ENCODE measurements around the gene CPLANE1.
"Not testable (repeated sequence)": the region's sequence is repeated elsewhere in the genome, so short reads cannot be mapped to it uniquely, and the experiment has no call there.

CPLANE1 gene

DNA sequence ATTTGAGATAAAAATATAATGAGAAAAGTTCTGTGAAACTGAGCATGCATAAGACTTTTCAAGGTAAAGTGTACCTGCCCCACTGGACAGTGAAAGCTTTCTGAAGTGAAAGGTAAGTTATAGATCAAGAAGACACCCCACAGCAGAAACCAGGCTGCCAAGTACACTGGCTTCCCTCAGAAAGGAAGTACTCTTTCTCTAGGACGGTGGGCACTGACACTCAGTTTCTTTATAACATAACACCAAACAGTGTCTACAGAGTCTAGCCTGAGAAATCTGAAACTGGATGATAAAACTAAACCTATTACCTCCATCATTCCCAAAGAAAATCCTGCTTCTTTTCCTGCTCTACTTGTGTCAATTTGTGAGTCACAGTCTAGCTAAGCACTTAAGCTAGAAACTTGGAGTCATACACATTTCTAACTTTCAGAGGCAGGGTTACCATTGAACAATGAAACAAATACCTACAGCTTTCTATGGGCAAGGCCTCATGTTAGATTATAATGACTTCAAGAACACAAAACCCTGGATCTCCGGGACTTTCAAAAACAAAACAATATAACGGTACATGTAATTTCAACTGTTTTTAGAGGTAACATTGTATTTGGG, 136.7 kb downstream of the CPLANE1 start:
- no peak for FAIRE-seq

DNA sequence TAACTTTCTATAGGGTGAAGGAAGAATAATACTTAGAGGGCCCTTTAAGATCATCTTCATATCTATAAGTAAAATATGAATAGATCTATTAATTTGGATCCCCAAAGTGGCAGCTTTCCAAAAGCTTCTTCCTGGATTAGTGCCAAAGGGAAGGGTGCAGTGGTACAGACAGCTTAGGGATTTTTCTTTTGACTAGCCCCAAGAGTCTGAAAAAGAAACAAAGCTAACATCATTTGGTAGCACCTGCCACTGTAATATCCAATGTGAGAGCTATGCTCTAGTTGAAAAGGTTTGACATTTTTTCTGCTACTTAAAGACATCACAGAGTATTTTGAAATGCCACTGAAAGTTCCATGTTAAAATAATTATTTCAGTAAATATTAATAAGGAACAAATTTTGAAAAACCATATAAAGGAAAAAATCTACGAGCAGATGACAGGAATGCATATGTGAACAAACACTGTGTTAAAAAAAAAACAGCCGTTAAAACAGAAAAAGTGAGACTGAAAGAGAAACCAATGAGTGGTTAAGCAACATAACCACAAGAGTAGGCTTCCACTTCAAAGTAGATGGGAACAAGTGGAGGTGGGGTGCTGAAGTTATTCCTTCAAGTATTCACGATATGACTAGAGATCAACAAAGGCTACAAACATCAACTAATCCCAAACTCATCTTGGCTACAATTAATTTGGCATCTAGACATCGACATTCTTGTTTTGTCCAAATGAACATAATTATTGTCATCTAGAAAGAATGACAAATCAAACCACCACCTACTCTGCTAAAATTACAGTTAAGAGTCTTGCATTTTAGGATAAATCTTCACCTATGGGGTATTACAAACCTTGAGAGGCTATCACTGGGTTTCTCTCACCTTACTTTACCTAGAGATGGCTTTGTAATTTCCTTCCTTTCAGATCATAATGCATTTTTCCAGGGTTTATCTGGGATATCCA, 137.5 kb downstream of the CPLANE1 start:
- no peak for FAIRE-seq

DNA sequence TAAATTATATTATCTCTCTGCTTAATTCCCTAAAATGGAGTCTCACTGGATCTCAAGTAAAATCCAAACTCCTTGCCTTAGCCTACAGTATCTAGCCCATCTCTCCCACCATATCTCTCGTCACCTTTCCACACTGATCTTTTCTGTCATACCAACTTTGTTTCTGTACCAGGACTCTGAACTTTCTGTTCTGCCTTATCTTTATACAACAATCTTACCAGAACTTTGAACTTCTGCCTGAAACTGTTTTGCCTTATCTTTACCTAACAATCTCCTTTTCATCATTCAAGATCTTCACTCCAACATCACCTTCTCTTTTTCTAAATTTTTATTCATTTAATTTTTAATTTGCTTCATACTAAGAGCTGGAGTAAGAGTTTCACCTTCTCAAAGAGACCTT, 139.0 kb downstream of the CPLANE1 start:
- no peak for FAIRE-seq

DNA sequence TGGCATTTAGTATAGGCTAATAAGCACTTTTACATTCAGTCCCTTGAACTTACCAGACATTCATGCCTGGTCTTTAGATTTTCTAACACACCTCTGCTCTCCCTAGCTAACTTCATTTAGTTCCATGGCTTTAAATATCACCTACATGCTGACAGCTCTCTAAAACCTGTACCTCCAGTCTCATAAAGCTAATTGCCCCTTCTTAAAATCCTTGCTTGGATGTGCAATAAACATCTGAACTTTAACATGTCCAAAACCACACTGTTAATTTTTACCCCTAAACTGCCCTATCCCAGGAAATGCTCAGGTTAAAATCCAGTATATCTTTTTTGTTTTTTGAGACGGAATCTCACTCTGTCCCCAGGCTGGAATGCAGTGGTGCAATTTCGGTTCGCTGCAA, 139.8 kb downstream of the CPLANE1 start:
- no peak for FAIRE-seq

DNA sequence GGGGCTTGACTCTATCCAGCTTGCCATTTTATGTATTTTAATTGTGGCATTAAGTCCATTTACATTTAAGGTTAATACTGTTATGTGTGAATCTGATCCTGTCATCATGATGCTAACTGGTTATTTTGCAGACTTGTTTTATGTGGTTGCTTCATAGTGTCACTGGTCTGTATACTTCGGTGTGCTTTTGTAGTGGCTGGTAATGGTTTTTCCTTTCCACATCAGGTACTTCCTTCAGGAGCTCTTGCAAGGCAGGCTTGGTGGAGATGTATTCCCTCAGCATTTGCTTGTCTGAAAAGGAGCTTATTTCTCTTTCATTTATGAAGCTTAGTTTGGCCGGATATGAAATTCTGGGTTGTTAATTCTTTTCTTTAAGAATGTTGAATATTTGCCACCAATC, 145.9 kb downstream of the CPLANE1 start:
- FAIRE-seq: no peak

DNA sequence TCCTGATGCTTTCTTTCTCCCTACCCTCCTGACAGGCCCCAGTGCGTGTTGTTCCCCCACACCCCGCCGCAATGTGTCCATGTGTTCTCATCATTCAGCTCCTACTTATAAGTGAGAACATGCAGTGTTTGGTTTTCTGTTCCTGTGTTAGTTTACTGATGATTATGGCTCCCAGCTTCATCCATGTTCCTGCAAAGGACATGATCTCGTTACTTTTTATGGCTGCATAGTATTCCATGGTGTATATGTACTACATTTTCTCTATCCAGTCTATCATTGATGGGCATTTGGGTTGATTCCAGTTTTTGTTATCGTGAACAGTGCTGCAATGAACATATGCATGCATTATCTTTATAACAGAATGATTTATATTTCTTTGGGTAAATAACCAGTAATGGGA, 149.9 kb downstream of the CPLANE1 start:
- not testable (repeated sequence) for FAIRE-seq

DNA sequence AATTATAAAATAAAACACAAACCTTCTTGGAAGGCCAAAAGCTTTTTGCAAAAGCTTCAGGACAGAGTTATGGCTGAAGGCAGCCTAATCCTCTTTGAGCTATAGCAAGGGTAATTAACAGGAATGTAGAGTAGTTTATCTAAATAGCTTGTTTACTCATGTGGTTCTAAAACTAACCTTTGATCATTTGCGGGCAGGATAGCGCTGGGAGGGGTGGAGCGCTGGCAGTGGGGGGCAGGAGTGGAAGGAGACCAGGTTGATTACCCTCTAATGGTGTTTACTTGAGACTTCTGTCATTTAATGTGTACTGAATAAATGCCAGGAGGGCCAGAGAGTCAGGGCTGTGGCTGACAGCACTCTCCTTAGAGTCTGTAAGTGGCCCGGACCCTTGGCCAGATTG, 155.4 kb downstream of the CPLANE1 start:
- not testable (repeated sequence) for FAIRE-seq

DNA sequence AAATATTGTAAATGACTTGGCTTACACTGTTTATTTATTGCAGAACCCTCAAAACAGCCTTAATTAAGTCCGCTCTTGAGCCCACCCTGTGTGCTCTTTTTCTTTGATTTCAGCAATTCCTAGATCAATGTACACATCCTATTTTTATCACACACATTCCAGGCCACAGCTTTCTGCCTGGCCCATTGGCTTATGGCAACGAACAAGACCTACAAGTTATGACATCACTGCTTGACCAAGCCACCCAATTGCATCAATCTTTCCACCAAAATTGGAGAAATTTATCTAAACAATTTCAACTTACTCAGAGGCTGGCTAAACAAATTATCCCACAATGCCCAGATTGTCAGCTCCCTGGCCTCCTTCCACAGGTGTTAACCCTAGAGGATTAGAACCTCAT, 158.4 kb downstream of the CPLANE1 start:
- FAIRE-seq: no peak

DNA sequence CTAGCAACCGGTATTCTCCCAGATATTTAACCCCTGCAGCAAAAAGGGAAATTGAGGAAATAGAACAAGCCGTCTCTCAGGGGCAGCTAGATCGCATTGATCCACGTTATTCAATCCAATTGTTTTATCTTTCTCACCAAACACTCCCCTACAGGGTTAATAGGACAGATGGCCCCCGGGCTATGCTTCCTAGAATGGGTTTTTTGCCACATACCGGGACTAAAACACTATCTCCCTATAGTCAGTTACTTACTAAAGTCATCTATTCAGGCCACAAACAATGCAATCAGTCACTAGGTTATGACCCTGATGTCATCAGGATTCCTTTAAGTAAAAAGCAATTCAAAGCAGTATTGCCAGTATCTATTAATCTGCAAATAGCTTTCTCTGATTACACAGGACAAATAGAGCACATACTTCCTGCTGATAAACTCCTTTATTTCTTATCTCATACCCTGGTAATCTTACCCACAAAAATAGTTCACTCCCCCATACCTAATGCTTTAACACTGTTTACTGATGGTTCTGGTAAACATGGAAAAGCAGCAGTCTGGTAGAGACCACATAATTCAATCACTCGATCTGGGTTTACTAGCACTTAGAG, 159.0 kb downstream of the CPLANE1 start:
- no peak for FAIRE-seq

DNA sequence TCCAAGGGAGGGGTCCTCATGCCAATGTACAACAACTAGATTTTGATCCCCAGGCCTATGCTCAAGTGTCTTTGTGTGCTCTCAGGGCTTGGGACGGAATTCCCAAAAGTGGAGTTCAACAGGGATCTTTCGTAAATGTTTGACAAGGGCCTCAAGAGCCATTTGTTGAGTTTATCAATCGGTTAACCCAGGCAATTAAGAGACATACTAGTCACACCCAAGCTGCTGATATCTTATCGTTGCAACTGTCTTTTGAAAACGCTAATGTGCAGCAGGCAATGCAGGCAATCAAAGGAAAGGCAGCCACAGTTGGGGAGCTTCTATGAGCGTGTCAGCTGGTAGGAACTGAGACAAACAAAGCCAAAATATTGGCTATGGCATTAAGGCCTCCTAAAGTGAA, 161.2 kb downstream of the CPLANE1 start:
- FAIRE-seq: no peak

DNA sequence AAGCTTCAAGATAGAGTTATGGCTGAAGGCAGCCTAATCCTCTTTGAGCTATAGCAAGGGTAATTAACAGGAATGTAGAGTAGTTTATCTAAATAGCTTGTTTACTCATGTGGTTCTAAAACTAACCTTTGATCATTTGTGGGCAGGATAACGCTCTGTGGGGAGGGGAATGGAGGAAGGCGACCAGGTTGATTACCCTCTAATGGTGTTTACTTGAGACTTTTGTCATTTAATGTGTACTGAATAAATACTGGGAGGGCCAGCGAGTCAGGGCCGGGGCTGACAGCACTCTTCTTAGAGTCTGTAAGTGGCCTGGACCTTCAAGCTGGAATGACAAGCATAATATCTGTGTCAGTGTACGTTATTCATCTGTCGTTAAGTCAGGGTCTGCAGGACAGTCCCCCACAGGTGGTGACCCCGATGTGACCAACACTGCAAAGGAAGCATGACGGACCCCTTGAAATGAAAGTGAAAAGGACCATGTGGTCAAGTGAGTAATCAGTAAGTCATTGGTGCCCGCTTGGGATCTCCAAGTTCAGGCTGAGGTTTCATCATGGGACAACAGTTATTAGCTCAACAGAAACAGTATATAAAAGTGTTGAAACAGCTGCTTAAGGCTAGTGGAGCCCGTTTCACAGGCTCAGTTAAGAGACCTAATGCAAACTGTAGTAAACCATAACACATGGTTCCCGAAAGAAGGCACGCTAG, 162.6 kb downstream of the CPLANE1 start:
- no peak for FAIRE-seq

DNA sequence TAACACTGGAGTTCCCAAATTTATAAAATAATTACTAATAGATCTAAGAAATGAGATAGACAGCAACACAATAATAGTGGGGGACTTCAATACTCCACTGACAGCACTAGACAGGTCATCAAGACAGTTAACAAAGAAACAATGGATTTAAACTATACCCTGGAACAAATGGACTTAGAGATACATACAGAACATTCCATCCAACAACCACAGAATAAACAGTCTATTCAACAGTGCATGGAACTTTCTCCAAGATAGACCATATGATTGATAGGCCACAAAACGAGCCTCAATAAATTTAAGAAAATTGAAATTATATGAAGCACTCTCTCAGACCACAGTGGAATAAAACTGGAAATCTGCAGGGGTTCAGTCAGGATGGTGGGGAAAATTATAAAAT, 163.2 kb downstream of the CPLANE1 start:
- FAIRE-seq: not testable (repeated sequence)

DNA sequence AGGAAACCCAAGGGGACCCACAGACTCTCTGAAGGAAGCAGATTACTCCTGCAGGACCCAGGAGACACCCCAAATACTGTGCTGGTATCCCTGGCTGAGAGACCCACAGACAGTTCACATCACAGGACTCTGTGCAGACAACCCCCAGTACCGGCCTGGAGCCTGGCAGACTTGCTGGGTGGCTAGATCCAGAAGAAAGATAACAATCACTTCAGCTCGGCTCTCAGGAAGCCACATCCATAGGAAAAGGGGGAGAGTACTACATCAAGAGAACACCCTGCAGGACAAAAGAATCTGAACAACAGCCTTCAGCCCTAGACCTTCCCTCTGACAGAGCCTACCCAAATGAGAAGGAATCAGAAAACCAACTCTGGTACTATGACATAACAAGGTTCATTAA, 166.2 kb downstream of the CPLANE1 start:
- not testable (repeated sequence) for FAIRE-seq

DNA sequence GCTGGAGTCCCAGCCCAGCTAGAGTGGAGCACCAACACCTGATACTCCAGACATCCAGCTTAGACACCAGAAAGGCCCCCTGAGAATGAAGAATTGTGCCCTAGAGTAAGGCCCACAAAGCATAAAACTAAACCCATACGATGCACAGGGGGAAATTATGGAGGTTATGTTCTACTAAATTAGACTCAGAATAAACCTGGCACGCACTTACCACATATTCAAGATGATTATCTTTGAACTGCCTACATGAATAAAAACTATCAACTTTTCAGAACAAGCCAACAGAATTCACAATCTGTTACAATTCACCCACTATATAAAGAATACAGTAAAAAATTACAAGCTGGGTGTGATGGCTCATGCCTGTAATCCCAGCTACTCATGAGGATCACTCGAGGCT, 168.5 kb downstream of the CPLANE1 start:
- no peak for FAIRE-seq

DNA sequence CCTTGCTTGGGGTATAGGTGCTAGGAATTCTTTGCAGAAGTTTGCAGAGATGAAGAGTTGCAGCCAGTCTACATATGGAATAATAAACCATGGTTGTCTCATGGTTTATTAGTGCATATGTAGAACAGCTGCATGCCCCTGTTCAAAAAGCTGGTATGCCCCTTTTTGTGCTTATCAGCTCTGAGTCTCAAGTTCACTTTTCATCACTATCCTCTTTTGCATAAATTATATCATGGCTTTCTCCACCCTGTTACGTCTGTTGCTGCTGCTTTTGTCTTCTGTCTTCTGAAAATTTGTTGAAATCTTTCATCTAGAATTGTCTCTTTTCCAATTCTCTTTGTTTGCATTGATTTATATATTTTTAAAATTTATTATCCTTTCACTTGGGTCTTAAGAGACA, 172.0 kb downstream of the CPLANE1 start:
- no peak for FAIRE-seq

DNA sequence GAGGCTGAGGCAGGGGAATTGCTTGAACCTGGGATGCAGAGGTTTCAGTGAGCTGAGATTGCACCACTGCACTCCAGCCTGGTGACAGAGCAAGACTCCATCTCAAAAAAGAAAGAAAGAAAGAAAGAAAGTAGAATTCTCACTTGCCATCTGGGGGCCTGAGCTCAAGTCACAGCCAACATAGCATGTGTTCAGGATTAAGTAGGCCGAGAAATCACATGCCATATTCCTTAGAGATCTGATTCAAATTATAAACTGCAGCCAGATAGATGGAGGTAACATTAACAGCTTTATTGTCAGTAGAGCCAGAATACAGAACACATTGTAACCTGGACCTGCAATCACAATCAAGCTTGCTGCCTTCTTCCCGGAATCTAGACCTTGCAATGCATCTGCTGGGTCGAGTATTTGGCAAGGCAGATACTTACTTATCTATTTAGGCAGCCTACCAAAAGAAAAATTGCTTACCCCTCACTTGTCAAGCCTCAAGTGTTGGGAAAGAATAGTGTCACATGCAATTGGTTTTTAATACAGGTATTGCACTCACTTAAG, 173.7 kb downstream of the CPLANE1 start:
- FAIRE-seq: no peak

DNA sequence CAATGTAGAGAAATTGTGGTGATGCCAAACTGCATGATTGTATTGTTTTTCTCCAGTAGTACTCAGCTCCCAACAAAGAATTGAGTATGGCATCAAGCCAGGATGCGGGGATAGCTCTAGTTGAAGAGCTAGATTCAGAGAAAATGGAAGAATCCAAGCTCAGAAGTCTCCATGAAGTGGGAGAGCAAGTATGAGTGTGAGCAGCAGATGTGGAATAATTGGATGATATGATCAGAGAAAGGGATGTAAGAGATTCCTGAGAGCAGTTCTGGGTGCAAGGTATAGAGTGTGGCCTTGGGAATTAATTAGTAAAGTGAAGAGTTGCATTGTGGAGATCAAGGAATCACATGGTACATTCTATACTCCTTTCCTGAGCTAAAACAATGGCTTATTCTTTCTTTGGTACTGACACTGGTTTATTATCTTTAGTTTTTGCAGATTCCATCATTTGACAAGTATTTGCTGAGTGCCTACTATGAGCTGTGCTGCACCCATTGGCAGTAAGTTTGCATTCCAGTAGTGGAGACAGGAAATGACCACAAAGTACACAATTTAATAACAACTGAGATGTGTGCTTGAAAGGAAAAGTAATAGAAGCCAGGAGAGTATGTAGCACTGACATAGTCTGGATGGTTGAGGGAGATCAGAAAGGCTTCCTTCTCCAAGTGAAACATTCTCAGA, 177.1 kb downstream of the CPLANE1 start:
- no peak for FAIRE-seq

DNA sequence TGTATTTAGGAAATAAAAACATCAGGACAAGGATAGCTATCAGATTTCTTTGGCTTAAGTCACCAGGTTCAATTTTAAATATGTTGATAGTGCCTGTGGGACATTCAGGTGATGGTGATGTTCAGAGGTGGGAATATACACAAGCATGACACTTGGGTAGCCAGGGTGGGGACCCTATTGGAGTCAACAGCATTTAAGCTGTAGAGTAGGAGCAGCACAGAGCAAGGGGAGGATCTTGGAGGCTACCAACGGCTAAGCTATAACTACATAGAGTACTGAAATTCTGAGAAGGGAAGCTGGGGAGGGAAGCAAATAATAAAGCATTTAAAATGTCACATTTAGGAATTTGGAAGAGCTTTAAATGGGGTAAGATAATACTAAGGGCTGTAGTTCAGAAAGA, 177.7 kb downstream of the CPLANE1 start:
- no peak for FAIRE-seq

DNA sequence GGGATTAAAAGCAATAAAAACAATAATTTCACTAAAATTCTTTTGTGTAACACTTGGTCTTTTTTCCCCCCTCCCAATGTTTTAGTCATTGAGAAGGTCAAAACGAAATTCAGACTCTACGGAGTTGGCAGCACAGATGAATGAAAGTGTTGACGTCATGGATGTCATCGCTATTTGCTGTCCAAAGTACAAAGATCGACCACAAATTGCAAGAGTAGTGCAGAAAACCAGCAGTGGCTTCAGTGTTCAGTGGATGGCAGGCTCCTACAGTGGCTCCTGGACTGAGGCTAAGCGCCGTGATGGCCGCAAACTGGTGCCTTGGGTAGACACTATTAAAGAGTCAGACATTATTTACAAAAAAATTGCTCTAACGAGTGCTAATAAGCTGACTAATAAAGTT, 184.7 kb downstream of the CPLANE1 start:
- FAIRE-seq: no peak

DNA sequence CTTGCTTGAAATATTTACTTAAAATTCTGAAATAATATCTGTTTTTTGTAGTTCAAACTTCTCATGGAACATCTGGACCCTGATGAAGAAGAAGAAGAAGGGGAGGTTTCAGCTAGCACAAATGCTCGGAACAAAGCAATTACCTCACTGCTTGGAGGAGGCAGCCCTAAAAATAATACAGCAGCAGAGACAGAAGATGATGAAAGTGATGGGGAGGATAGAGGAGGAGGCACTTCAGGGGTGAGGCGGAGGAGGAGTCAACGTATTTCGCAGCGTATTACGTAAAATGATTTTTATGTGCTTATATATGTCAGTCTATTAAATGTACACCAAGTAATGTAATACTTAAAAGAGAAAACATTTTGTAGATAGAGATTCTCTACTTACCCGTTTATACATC, 185.4 kb downstream of the CPLANE1 start:
- no peak for FAIRE-seq

DNA sequence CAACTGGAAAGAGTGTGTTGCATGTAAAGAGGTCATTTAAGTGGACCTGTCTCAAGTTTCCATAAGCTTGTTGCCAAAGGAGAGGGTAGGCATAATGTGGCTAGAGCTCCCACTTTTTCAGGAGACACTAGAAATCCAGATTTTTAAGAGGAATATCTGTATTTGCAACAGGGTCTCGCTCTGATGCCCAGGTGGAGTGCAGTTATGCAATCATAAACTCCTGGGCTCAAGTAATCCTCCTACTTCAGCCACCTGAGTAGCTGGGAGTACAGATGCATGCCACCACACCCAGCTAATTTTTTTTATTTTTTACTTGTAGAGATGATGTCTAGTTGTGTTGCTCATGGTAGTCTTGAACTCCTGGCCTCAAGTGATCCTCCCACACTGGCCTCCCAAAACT, 189.1 kb downstream of the CPLANE1 start:
- no peak for FAIRE-seq

DNA sequence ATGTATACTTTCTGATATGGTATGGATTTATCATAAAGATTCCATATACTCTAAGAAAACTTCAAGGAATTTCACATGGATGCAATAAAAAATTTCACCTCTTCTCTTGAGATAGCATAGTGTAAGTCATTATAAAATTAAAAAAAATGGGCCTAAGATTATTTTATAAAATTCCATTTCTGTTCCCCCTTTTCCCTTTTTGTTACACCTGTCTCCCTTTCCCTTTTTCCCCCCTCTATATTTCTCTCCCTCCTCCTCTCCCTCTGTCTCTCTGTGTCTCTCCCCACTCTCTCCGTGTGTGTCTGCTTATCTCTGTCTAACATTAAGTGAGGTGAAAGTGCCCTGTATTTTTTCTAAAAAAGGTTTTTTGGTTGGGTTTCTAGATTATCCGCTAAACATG, 192.4 kb downstream of the CPLANE1 start:
- FAIRE-seq: no peak
